H1 (cell line): ENCODE measurements around the gene DIPK1C. TPM values are rescaled to one million over a fixed set of nuclear protein-coding genes. Genes with fewer than 3 reads are reported as not detected.

ENCODE experiments used
- BCL11A ChIP-seq, 2 experiments: IDR thresholded peaks; one replicate each; pipeline ENCODE4 v1.6.1; 2011; ENCODE audit warnings: low read depth in 2 of 2, low read length in 2 of 2, mild to moderate bottlenecking in 2 of 2
- CTBP2 ChIP-seq: IDR thresholded peaks from 2 replicates; pipeline ENCODE4 v1.7.0; 2011; ENCODE audit warnings: borderline replicate concordance, mild to moderate bottlenecking, moderate library complexity, mixed read lengths, low read length; ENCODE audit not compliant: insufficient read depth, insufficient read length
- EZH2 ChIP-seq: fragments of 200-600 bp; sonication (generic); IDR thresholded peaks from 2 replicates; pipeline ENCODE4 v1.7.1; 2012; ENCODE audit warnings: low read depth, mild to moderate bottlenecking, moderate library complexity, low read length, inconsistent platforms; ENCODE audit not compliant: severe bottlenecking
- JUN ChIP-seq: IDR thresholded peaks from 2 replicates; pipeline ENCODE4 v1.6.1; 2011; ENCODE audit warnings: low read depth, mild to moderate bottlenecking, improper control_type of control experiment, low read length
- SIRT6 ChIP-seq: IDR thresholded peaks from one replicate; pipeline ENCODE4 v1.7.1; 2012; ENCODE audit warnings: low read length, inconsistent platforms
- TCF12 ChIP-seq: IDR thresholded peaks from 2 replicates; pipeline ENCODE4 v1.6.1; 2011; ENCODE audit warnings: low read depth, mild to moderate bottlenecking, low read length
- ZNF274 ChIP-seq: IDR thresholded peaks from 2 replicates; pipeline ENCODE4 v1.7.0; 2012; ENCODE audit warnings: low read length, borderline replicate concordance; ENCODE audit errors: extremely low read depth
- polyA plus RNA-seq, 7 experiments: library from polyadenylated mRNA; depleted of rRNA in 3 of 7; stranded (reverse) in 5 of 7; unstranded in 2 of 7; fragments of >200 nt in 5 of 7; fragments of 200-250 nt in 2 of 7; gene quantifications; 1 replicate in 5 of 7; 2 replicates in 1 of 7; 4 replicates in 1 of 7; pipeline versions ENCODE4 v1.2.1 to v1.2.3, GENCODE V29; 2011 to 2013; ENCODE audit warnings: missing spikeins in 2 of 7, mixed read lengths in 2 of 7
- total RNA-seq: library from RNA; stranded (reverse); fragmentation: NEBNext Ultra II Directional; extraction: Animal tissue kit (Norgen Biotek cat#: 25700); gene quantifications from 2 replicates; pipeline ENCODE4 v1.2.1, GENCODE V29; 2021
- TF ChIP-seq, protein P1 (sequence below), 3 experiments: IDR thresholded peaks; 1 replicate in 2 of 3; 2 replicates in 1 of 3; pipeline versions ENCODE4 v1.5.1 to v1.6.1; 2011; ENCODE audit warnings: low read length in 3 of 3, mild to moderate bottlenecking in 3 of 3, inconsistent platforms in 2 of 3, low read depth in 1 of 3, moderate library complexity in 1 of 3; ENCODE audit not compliant: insufficient read depth in 1 of 3; ENCODE audit errors: control extremely low read depth in 1 of 3
- TF ChIP-seq, protein P2 (sequence below): IDR thresholded peaks from 2 replicates; pipeline ENCODE4 v1.6.1; 2012; ENCODE audit warnings: inconsistent platforms

The DIPK1C gene
- total and polyA plus RNA-seq, 2 of the 8 experiments (the other 6 are each of a cell fraction or from before 2014, with no cell fraction given): 0.08 TPM; not detected in 1

DNA sequence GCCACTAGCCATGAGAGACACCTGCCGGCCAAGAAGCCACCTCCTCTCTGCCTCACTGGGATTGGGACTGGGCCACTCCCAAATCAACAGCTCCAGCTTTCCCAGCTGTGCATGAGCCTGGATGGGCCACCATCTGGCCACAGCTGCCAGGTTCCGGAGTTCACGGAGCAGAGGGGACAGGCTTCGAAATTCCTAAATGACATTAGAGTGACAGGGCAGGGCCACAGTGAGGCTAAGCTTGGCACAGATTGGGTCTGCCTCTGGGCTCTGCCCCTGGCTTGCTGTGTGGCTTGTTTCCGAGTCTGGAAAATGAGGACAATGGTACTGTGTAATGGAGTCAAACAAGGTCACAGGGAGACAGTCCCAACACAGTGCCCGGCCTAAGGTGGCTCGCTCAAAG is 6.5 kb downstream of the DIPK1C start (continued):
- TF ChIP-seq CTBP2 (no peak), ZNF274 (no peak), JUN (no peak), BCL11A (IDR thresholded peaks at IDR 0.05; ENCODE audit: low read depth in 2 of 2, low read length in 2 of 2) (no peak), TCF12 (no peak), SIRT6 (no peak), EZH2 (no peak)
- TF ChIP-seq, protein P1, sequence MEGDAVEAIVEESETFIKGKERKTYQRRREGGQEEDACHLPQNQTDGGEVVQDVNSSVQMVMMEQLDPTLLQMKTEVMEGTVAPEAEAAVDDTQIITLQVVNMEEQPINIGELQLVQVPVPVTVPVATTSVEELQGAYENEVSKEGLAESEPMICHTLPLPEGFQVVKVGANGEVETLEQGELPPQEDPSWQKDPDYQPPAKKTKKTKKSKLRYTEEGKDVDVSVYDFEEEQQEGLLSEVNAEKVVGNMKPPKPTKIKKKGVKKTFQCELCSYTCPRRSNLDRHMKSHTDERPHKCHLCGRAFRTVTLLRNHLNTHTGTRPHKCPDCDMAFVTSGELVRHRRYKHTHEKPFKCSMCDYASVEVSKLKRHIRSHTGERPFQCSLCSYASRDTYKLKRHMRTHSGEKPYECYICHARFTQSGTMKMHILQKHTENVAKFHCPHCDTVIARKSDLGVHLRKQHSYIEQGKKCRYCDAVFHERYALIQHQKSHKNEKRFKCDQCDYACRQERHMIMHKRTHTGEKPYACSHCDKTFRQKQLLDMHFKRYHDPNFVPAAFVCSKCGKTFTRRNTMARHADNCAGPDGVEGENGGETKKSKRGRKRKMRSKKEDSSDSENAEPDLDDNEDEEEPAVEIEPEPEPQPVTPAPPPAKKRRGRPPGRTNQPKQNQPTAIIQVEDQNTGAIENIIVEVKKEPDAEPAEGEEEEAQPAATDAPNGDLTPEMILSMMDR (IDR thresholded peaks at IDR 0.05; ENCODE audit: control extremely low read depth in 1 of 3, insufficient read depth in 1 of 3, low read depth in 1 of 3, low read length in 3 of 3): no peak
- TF ChIP-seq, protein P2, sequence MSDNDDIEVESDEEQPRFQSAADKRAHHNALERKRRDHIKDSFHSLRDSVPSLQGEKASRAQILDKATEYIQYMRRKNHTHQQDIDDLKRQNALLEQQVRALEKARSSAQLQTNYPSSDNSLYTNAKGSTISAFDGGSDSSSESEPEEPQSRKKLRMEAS: no peak
